Measurements from ENCODE around the gene FAM222B. TPM values are rescaled to one million over a fixed set of nuclear protein-coding genes. Genes with fewer than 3 reads are reported as not detected.

Gene FAM222B
- total RNA-seq, 2 donors from 2014 or later, result 15.1 to 24.9 TPM

GRCh38 chr17:28707339-28707720 is 135.3 kb downstream of the FAM222B start:
- no peaks in the 10 kb centered on the region for H3K9me3 Mint-ChIP-seq
- peaks cover 0 to 5% of the 10 kb centered on the region in 2 donors for H3K36me3 Mint-ChIP-seq
- no peak for ATAC-seq
- DNase-seq (ENCODE audit: low spot score in 2 of 2), result no peak
- peak overlapping the region in 1 of 2 donors; percentile 48 for H3K27ac Mint-ChIP-seq

GRCh38 chr17:28706471-28707338 is 135.9 kb downstream of the FAM222B start:
- H3K27ac Mint-ChIP-seq, result peak overlapping the region in 1 of 2 donors; percentile 74
- ATAC-seq (no peak), DNase-seq (ENCODE audit: low spot score in 2 of 2) (no peak)
- H3K36me3 Mint-ChIP-seq, result peaks cover 0 to 5% of the 10 kb centered on the region in 2 donors
- H3K9me3 Mint-ChIP-seq, result no peaks in the 10 kb centered on the region

Other genes with a start within 250 kb of the FAM222B start
- 100 to 1,000 TPM; 150 to 326 TPM for gene SPAG5, start 243.8 kb downstream of the FAM222B start, total RNA-seq
- gene RSKR, start 228.6 kb downstream of the FAM222B start, total RNA-seq, result 10 to 100 TPM; 29.7 to 32.2 TPM
- gene BLTP2, start 197.6 kb downstream of the FAM222B start, total RNA-seq, result 100 to 1,000 TPM; 155 to 156 TPM
- gene SDF2, start 180.9 kb downstream of the FAM222B start, total RNA-seq, result 10 to 100 TPM; 43.5 to 46.2 TPM
- gene SUPT6H, start 180.6 kb downstream of the FAM222B start, total RNA-seq, result 10 to 100 TPM; 70.0 to 91.8 TPM
- 1 to 10 TPM; 5.7 to 6.4 TPM for gene PROCA1, start 130.9 kb downstream of the FAM222B start, total RNA-seq
- gene RAB34, start 124.9 kb downstream of the FAM222B start, total RNA-seq, result 10 to 100 TPM; 20.5 to 46.4 TPM
- 1,000 to 10,000 TPM; 2,221 to 2,736 TPM for gene RPL23A, start 122.8 kb downstream of the FAM222B start, total RNA-seq
- gene TLCD1, start 116.6 kb downstream of the FAM222B start, total RNA-seq, result 10 to 100 TPM in 1 of 2 donors, 1 to 10 TPM in 1; 4.4 to 10.2 TPM
- 1 to 10 TPM; 5.3 to 6.4 TPM for gene NEK8, start 114.0 kb downstream of the FAM222B start, total RNA-seq
- 100 to 1,000 TPM in 1 of 2 donors, 10 to 100 TPM in 1; 88.3 to 168 TPM for gene TRAF4, start 98.8 kb downstream of the FAM222B start, total RNA-seq
- 10 to 100 TPM; 33.9 to 74.1 TPM for gene ERAL1, start 12.2 kb upstream of the FAM222B start, total RNA-seq
- 100 to 1,000 TPM in 1 of 2 donors, 10 to 100 TPM in 1; 44.9 to 102 TPM for gene FLOT2, start 54.9 kb upstream of the FAM222B start, total RNA-seq
- 10 to 100 TPM; 33.8 to 36.5 TPM for gene DHRS13, start 60.3 kb upstream of the FAM222B start, total RNA-seq
- 10 to 100 TPM; 46.2 to 71.7 TPM for gene PHF12, start 108.7 kb upstream of the FAM222B start, total RNA-seq
- gene SEZ6, start 163.2 kb upstream of the FAM222B start, total RNA-seq, result under 1 TPM in 1 of 2 donors, not detected in 1; 0.43 TPM
- 1 to 10 TPM; 3.0 to 8.8 TPM for gene PIPOX, start 200.4 kb upstream of the FAM222B start, total RNA-seq

Data from activated naive CD4-positive, alpha-beta T cell treated with anti-CD3 and anti-CD28 coated beads, Interleukin-2, amount 50 U/mL, for 72 hours (primary cell).